C4-2B (cell line): ENCODE measurements around the gene FBXO21.
"Not testable (repeated sequence)": the region's sequence is repeated elsewhere in the genome, so short reads cannot be mapped to it uniquely, and the experiment has no call there.

Experiments
- CTCF ChIP-seq: fragments of 450-650 bp; conservative IDR thresholded peaks from 2 replicates; pipeline ENCODE4 v1.5.1; 2017; ENCODE audit warnings: mild to moderate bottlenecking
- ZFX ChIP-seq: fragments of 450-650 bp; IDR thresholded peaks from 2 replicates; pipeline ENCODE4 v1.6.1; 2017

GRCh38 chr12:117220947-117221346 lies 30.7 kb upstream of the FBXO21 start:
- TF ChIP-seq CTCF, ZFX: not testable (repeated sequence)
